HCT116 (cell line): ENCODE data around the gene C19orf25. TPM values are rescaled to one million over a fixed set of nuclear protein-coding genes. Genes with fewer than 3 reads are reported as not detected.
"Not testable (repeated sequence)": the region's sequence is repeated elsewhere in the genome, so short reads cannot be mapped to it uniquely, and the experiment has no call there.

Experiments
- ATAC-seq: fragments of 200-7000 bp; cut with Tn5 transposase; 2 replicates; pipeline ENCODE4 v1.9.1; 2020; ENCODE audit warnings: mild to moderate bottlenecking, moderate library complexity
- BruUV-seq: library from RNA; stranded (reverse); fragments of 400-500 nt; replicated peaks from 2 replicates; lab custom pipeline; 2021; lab: Mats Ljungman, UMichigan
- CTCF ChIA-PET: fragments of 300-600 bp; sonication (Branson Sonifier 250); formaldehyde crosslinking; loops from one replicate; lab custom pipeline; 2021; ENCODE audit warnings: antibody characterized with exemption; lab: Charles Lee
- POLR2A ChIA-PET: fragments of 300-600, 350-600 bp; sonication (Branson Sonifier 250); formaldehyde crosslinking; loops from one replicate; lab custom pipeline; 2021; ENCODE audit warnings: antibody characterized with exemption; lab: Charles Lee
- RAD21 ChIA-PET, 2 experiments: fragments of 300-600 bp; sonication (Branson Sonifier 250); formaldehyde crosslinking; loops; one replicate each; lab custom pipeline; 2023; ENCODE audit warnings: low total read pairs in 2 of 2; ENCODE audit not compliant: uncharacterized antibody in 2 of 2, unreplicated experiment in 2 of 2, low non-redundant PET in 1 of 2; lab: Charles Lee
- DNase-seq: peaks from one replicate; pipeline ENCODE4 v3.0.0-alpha.2; 2010; ENCODE audit warnings: low read depth, low spot score
- H2AFZ ChIP-seq: fragments of 200-600 bp; shearing (Covaris generic), sonication (generic); 2 replicates; pipeline ENCODE4 v1.6.1; 2017; ENCODE audit warnings: low read depth, mixed run types, mixed read lengths, antibody characterized with exemption, low read length; ENCODE audit not compliant: poor library complexity, severe bottlenecking
- H3K27ac ChIP-seq: 2 replicates; pipeline ENCODE4 v1.5.1; 2012; ENCODE audit warnings: low read depth, low read length
- H3K27me3 ChIP-seq: fragments of 200-600 bp; sonication (generic); 2 replicates; pipeline ENCODE4 v1.6.1; 2016; ENCODE audit warnings: mixed run types, low read length, mixed read lengths; ENCODE audit not compliant: insufficient read depth
- H3K36me3 ChIP-seq, 2 experiments: fragments of 200-500 bp in 1 of 2; fragments of 200-600 bp in 1 of 2; sonication (Bioruptor generic) in 1 of 2; sonication (generic) in 1 of 2; 2 replicates each; pipeline versions ENCODE4 v1.5.1 to v1.6.1; 2014 to 2016; ENCODE audit warnings: low read length in 2 of 2, inconsistent platforms in 1 of 2, mixed read lengths in 1 of 2, mixed run types in 1 of 2; ENCODE audit not compliant: insufficient read depth in 2 of 2, control insufficient read depth in 1 of 2
- H3K4me1 ChIP-seq, 2 experiments: fragments of 200-600 bp in 1 of 2; sonication (generic) in 1 of 2; 2 replicates each; pipeline versions ENCODE4 v1.5.1 to v1.6.1; 2012 to 2017; ENCODE audit warnings: low read length in 2 of 2, inconsistent platforms in 1 of 2, mild to moderate bottlenecking in 1 of 2, mixed read lengths in 1 of 2, mixed run types in 1 of 2, moderate library complexity in 1 of 2; ENCODE audit not compliant: insufficient read depth in 2 of 2, control insufficient read depth in 1 of 2
- H3K4me2 ChIP-seq: fragments of 200-600 bp; sonication (generic); 2 replicates; pipeline ENCODE4 v1.6.1; 2017; ENCODE audit warnings: mixed run types, low read length, mixed read lengths
- H3K4me3 ChIP-seq, 2 experiments: fragments of 200-600 bp in 1 of 2; sonication (generic) in 1 of 2; replicated peaks in 1 of 2; 2 replicates each; pipeline ENCODE4 v1.5.1; 2011 to 2016; ENCODE audit warnings: low read length in 2 of 2, control low read depth in 1 of 2, low read depth in 1 of 2, mild to moderate bottlenecking in 1 of 2, mixed read lengths in 1 of 2, mixed run types in 1 of 2
- H3K79me2 ChIP-seq: fragments of 200-600 bp; sonication (generic); 2 replicates; pipeline ENCODE4 v1.6.1; 2017; ENCODE audit warnings: mild to moderate bottlenecking, mixed run types, low read length, moderate library complexity, mixed read lengths; ENCODE audit not compliant: insufficient read depth
- H3K9ac ChIP-seq: fragments of 200-600 bp; sonication (generic); 2 replicates; pipeline ENCODE4 v1.6.1; 2016; ENCODE audit warnings: low read length, mixed read lengths
- H3K9me2 ChIP-seq: fragments of 200-600 bp; sonication (generic), shearing (Covaris generic); 2 replicates; pipeline ENCODE4 v1.6.1; 2017; ENCODE audit warnings: mixed run types, mild to moderate bottlenecking, moderate library complexity; ENCODE audit not compliant: insufficient read depth
- H3K9me3 ChIP-seq, 2 experiments: fragments of 200-500 bp in 1 of 2; fragments of 200-600 bp in 1 of 2; sonication (Bioruptor generic) in 1 of 2; sonication (generic) in 1 of 2; 2 replicates each; pipeline ENCODE4 v1.6.1; 2014 to 2017; ENCODE audit warnings: low read length in 2 of 2, mixed read lengths in 2 of 2, inconsistent platforms in 1 of 2, low read depth in 1 of 2, mild to moderate bottlenecking in 1 of 2, mixed run types in 1 of 2, moderate library complexity in 1 of 2; ENCODE audit not compliant: control insufficient read depth in 1 of 2, insufficient read depth in 1 of 2
- H4K20me1 ChIP-seq: fragments of 200-600 bp; sonication (generic), shearing (Covaris generic); 2 replicates; pipeline ENCODE4 v1.6.1; 2017; ENCODE audit warnings: mixed run types, mild to moderate bottlenecking, moderate library complexity; ENCODE audit not compliant: insufficient read depth
- ATF3 ChIP-seq: IDR thresholded peaks from 2 replicates; pipeline ENCODE4 v1.6.1; 2012
- POLR2AphosphoS5 ChIP-seq: IDR thresholded peaks from 2 replicates; pipeline ENCODE4 v1.6.1; 2011; ENCODE audit warnings: mild to moderate bottlenecking, low read depth, low read length, moderate library complexity
- intact Hi-C: fragments of 100-400 bp; cut with micrococcal nuclease; formaldehyde crosslinking; loops from 2 replicates; pipeline ENCODE4 v1.10.0; 2022
- total RNA-seq: library from RNA; stranded (reverse); gene quantifications from one replicate; pipeline ENCODE4 v1.2.1, GENCODE V29; 2021; ENCODE audit not compliant: unreplicated experiment

The C19orf25 gene
- total RNA-seq, 1 experiment from 2014 or later = 48.8 TPM

DNA sequence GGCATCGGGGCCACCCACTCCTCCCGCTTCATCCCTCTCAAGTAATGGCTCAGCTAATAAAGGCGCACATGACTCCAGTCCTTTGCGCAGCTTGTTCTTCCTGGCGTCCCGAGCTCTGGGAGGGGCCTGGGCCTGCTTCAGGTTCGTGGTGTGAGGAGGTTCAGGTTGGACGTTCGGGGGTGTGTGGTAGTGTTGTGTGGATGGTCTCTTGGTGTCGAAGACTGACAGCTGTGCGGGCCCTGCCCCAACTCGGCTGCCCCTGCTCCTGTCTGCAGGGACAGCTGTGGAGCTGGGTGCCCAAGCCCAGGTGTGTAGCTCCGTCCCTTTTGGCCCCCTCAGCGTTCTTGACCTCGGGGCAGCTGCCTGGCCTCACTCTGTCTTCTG, 38.6 kb downstream of the C19orf25 start:
- no TSS peak for BruUV-seq
- CTCF ChIA-PET = no interaction called here
- Histone ChIP-seq H3K4me1 (peaks cover 57 to 81% of the 10 kb centered on the region in 2 experiments), H3K27ac (peak overlapping the region; percentile 82), H3K9me3 (no peaks in the 10 kb centered on the region), H3K4me3 (peak overlapping the region in 1 of 2 experiments; percentile 7; a peak in 3 of 4 replicates), H2AFZ (no peak overlapping the region), H3K27me3 (no peaks in the 10 kb centered on the region), H3K9ac (peak overlapping the region; percentile 98), H3K4me2 (peak overlapping the region; percentile 93), H3K9me2 (no peaks in the 10 kb centered on the region), H3K36me3 (peaks cover 14 to 35% of the 10 kb centered on the region in 2 experiments), H4K20me1 (peaks cover 21% of the 10 kb centered on the region; the same call in 1 of the 2 replicates), H3K79me2 (peaks cover 45% of the 10 kb centered on the region)
- TF ChIP-seq ATF3 = no peak
- TF ChIP-seq POLR2AphosphoS5 = 0 out of 2 replicates have a peak, but pooled peaks have one; percentile 10
- POLR2A ChIA-PET = no interaction called here
- ATAC-seq (no peak), DNase-seq (no peak)
- RAD21 ChIA-PET = no interaction called here
- intact Hi-C loops = no loop called here

DNA sequence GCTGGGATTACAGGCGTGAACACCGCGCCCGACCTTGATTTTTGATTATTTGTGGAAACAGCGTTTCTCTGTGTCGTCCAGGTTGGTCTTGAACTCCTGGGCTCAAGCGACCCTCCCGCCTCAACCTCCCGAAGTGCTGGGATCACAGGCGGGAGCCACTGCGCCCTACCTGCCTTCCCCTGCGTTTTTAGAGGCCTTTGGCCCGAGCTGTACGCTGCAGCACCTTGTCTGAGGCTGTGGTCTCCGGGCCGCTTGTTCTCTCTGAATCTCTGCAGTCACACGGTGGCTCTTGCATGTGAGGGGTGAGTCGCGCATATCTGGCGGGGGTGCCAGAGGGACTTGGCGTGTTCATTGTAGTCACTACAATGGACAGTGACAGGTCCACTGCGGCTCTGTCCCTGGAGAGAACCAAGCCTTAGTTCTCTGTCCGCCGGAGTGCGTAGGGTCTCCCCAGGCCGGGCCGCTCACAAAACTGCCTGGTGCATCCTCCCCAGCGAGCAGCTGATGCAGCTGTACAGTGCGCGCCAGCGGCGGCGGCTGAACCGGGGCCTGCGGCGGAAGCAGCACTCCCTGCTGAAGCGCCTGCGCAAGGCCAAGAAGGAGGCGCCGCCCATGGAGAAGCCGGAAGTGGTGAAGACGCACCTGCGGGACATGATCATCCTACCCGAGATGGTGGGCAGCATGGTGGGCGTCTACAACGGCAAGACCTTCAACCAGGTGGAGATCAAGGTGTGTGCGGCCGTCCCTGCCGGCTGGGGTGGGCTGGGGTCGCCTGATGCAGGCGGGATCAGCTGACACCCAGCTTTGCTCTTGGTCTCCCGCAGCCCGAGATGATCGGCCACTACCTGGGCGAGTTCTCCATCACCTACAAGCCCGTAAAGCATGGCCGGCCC, 39.2 kb downstream of the C19orf25 start:
- intact Hi-C loops, H3K27me3 ChIP-seq, BruUV-seq, ATAC-seq, RAD21 ChIA-PET, DNase-seq, H2AFZ ChIP-seq, CTCF ChIA-PET, H3K9me2 ChIP-seq, POLR2A ChIA-PET, H3K9me3 ChIP-seq: not testable (repeated sequence)
- Histone ChIP-seq H3K79me2 (peaks cover 45% of the 10 kb centered on the region), H3K4me3 (peak overlapping the region; percentile 76 to 96), H3K4me2 (peak overlapping the region; percentile 93), H3K27ac (peak overlapping the region; percentile 82), H3K36me3 (peaks cover 18 to 35% of the 10 kb centered on the region in 2 experiments), H4K20me1 (peaks cover 21% of the 10 kb centered on the region; the same call in 1 of the 2 replicates), H3K4me1 (peaks cover 56 to 74% of the 10 kb centered on the region in 2 experiments), H3K9ac (peak overlapping the region; percentile 98)
